C4-2B (cell line): ENCODE measurements around the gene OCA2.

Source experiments
- CTCF ChIP-seq: fragments of 450-650 bp; conservative IDR thresholded peaks from 2 replicates; pipeline ENCODE4 v1.5.1; 2017; ENCODE audit warnings: mild to moderate bottlenecking
- ZFX ChIP-seq: fragments of 450-650 bp; IDR thresholded peaks from 2 replicates; pipeline ENCODE4 v1.6.1; 2017

- TF ChIP-seq CTCF: no peak
- TF ChIP-seq ZFX: no peak
These were observed 32.3 kb upstream of the OCA2 start for GRCh38 chr15:28131400-28131799.
